HG02885 (cell line): Measurements from ENCODE around the gene FMN1.

Experiments used
- ATAC-seq: cut with Tn5 transposase; IDR thresholded peaks from one replicate; pipeline ENCODE4 v1.9.1; 2021; ENCODE audit warnings: mild to moderate bottlenecking; ENCODE audit not compliant: unreplicated experiment, poor library complexity

FMN1 gene

DNA sequence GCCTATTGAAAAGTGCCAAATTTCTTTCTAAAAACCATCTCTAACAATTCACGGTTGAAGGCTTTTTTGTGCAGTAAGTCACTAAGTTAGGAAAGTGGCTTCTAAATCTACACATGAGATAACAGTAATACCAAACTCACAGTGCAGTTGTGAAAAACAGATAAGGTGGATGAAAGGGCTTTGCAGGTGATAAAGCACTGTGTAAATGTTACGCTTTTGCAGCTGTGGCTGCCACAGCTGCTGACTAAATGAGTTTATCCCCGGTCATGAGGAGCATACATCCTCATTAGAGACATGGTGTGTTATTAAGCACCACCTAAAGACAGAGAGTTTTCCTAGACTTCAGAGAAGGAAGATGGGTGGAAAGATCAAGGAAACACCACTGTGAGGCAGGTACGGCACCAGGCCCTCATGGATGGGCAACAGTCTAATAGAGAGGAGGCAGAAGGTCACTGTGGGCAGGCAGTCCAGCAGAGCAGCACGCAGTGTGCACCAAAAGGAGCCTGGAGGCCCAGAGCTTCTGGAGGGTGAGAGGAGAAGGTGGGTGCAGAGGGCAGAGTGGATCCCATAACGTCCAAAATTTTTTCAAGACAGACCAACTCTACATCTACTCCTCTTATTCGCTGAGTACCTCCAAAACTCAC lies 68.5 kb downstream of the FMN1 start:
- ATAC-seq: no peak

DNA sequence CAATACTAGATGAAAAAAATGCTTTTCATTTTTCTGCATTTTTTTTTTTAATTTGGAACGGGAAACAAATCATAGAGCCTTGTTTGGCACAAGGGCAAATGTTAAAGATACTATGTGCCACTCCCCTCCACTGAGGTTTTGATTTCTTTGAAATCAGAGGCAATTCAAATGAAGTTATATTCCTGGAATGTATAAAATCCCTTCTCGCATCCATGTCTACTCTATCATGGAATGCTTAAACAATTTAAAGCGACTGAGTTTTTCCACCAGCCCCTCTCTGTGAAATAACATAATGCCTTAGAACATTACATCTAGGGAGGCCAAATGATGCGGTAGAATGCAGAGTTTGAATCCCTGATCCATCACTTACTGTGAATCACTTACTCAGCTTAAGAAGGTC lies 69.7 kb downstream of the FMN1 start:
- ATAC-seq: no peak

DNA sequence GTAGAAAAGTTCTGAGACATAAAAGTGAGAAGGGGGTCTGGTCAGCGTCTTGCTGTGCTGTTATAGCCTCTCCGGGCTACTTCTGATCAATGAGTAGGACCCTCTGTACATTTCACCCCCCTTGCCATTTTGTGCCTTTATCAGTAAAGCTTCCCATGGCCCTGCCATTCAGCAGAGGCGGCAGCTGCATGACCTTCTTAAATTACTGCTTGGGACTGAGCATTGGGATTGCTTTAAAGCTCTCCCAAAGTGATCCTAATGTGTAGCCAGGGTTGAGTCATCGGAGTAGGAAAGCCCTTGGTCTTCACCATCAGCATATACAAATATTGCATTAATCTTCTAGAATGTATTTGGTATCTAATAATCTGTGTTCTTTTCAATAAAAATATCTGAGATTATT lies 70.2 kb downstream of the FMN1 start:
- no peak for ATAC-seq

DNA sequence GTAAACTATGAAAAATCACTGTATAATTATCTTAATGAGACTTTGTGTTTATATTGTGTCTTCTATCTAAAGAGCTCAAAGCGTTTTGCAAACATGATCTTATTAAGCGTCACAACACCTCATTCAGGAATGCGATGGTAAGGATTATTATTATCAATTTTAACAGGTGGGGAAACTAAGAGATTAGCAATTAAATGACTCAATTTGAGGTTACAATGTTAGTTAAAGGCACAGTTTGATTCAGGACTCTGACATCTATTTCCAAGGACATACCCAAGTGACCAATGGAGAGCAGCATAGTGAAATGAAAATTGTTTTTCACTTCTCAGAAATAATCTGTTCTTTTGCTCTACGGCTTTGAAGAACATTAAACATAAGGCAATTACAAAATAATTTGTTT lies 74.6 kb downstream of the FMN1 start:
- no peak for ATAC-seq

DNA sequence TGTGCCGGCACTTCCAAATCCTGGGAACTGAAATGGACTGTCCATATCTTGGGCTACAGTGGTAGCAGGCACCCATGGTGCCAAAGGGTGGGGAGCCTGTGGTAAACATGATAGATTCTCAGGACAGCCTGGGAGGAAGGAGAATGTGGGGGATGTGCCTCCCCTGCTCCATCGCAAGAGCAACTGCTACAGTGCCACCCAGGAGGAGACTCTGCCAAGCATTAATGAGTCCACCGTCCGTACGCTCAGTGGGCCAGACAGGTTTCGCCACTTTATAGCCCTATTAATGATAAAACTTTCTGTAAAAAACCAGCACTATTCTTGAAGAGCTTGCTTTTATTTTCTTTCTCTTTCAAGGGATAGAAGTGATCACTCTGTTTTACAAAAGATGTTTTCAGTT lies 75.2 kb downstream of the FMN1 start:
- ATAC-seq: no peak

DNA sequence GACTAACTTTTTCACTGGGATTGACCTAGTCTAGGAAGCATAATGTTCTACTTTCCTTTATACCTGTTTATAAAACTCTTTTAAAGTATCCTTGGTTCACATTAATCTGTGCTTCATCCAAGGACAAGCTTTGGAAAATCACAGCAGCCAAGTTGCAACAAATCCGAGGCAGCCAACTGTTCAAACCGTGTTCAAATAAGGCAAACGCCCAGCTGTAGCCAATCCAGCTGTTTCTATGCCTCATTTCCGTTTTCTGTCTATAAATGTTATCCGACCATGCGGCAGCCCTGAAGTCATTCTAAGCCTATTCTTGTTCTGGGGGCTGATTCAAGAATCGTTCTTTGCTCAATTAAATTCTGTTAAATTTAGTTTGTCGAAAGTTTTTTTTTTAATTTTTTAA lies 78.3 kb downstream of the FMN1 start:
- ATAC-seq: no peak

DNA sequence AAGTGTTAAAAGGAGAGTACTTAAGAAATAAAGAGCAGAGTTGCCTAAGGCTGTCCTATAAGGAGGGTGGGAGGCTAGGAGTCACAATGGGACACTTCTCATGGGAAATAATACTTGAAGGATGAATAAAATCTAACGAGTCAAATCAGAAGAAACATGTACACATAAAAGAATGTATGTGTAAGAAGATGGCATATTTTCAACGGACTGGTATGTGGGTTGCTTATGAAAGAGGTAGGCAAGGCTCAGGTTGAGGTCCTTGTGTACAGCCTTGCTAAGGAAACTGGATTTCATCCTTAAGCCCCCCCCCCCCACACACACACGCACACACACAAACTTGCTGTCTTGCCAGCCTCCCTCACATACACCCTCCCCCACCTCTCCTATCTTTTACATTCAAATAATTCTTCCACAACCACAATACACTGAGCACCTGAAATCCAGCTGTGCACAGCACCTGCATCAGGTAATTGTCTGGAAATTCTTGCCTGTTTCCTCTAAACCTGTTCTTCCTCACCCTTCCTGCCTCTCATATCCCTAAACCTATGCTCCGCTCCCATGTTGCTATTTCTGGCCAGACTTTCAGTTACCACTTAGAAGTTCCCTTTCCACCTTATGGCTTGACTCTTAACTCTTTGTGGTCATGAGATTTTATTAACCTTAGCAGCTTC lies 79.2 kb downstream of the FMN1 start:
- no peak for ATAC-seq

DNA sequence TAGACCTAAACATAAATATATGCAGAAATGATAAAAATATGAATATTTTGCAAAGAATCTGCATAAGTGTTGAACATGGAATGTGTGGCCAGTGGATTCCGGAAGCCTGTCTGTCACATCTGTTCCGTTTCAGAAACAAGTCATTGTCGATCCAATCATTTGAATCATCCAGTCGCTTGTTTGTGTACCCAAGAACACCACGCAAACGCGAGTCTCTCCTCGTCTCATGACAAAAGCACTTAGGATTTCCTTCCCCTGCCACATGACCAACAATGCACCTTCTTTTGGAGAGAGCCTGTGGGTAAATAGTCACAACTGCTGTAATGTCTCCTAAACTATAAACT lies 80.2 kb downstream of the FMN1 start:
- no peak for ATAC-seq

DNA sequence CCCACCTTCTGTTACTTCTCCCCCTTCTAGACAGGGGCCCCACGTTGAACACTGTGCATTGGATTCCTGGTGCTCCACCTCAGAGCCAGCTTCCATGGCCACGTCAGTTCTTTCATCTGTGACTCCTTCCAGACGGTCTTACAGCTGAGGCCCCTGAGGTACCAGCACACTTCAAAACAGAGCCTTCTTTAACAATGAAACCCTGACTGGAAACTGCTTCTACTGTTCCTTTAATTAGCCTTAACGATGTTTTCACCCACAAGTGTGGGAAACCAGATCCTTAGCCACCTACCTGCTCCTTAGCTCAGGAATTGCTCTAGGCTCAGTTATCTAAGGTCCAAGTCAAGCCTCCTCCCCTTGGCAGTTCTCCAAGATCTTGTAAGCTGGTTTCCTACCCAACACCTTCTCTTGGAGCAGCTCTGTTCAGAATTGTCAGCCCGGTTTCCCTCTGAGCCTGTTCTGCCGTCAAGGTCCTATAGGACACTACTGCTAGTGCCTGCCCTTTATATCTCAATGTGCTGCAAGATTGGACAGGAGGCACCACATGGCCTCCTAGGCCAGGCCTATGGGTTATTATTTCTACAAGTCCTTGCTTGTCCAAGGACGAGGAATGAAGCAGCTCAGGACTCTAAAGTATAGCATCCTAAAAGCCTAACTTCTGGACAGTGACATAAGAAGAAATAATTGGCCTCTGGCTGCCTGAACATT lies 80.7 kb downstream of the FMN1 start:
- ATAC-seq: no peak

DNA sequence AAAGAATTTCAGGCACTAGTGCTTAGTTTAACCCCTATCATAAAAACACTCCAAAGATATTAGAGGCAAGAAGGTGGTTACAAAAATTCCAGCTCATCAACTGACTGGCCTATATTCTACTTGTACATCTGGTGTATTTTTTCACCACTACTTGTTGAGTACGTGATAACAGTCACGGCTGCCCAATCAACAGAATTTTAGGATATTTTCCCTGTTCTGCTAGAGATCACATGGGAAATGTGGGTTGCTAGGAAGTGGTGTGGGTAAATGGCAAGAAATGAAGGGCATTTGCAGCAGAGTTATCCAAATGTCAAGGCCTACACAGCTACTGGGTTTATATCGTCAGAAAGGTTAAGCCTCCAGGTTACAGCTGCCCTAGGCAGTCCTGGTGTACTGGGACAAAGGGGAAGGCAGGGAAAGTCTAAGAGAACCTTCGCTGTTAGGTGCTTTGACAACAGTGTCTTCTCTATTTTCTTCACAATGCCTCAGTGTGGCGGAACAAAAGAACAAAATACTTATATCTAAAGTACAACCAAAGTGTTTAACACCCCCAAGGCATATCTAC lies 81.9 kb downstream of the FMN1 start:
- ATAC-seq: no peak

DNA sequence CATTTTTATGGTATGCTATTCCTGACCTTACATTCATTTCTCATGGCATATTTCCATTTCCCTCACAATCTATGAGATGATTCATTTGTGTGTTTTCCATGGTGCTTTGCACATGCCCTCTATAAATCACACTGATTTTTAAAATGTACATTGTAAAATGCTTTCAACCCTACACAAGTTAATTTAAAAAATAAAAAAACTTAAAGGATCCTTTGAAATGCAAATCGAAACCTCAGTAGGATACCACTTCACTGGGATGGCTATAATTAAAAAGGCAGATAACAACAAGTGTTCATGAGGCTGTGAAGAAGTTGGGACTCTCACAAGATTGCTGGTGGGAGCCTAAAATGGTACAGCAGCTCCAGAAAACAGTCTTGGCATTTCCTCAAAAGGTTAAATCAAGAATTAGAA lies 83.5 kb downstream of the FMN1 start:
- no peak for ATAC-seq

DNA sequence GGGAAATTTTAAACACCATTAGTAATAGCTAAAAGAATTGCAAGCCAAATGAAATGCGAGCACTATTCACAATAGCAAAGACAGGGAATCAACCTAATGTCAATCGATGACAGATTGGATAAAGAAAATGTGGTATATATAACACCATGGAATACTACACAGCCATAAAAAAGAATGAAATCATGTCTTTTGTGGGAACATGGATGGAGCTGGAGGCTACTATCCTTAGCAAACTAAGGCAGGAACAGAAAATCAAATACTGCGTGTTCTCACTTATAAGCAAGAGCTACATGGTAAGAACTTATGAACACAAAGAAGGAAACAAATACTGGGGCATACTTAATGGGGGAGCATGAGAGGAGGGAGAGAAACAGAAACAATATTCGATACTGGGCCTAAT lies 85.2 kb downstream of the FMN1 start:
- no peak for ATAC-seq

DNA sequence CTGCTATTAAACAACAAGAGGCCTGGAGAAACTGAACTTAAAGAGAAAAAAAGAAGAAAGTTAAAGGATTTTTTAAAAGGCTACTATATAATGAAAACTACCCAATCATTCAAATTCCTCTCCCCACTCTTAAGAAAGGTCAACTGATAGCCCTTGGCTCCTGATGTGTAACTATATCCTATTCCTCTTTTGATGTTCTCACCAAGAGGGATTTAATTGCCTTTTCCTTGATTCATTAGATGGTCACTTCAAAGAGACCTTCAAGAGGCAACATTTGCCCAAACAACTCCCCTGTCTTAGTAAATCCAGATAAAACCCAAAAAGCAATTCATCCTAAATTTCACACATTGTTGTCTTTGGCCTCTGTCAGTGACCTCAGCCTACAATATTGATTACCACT lies 86.0 kb downstream of the FMN1 start:
- ATAC-seq: no peak

DNA sequence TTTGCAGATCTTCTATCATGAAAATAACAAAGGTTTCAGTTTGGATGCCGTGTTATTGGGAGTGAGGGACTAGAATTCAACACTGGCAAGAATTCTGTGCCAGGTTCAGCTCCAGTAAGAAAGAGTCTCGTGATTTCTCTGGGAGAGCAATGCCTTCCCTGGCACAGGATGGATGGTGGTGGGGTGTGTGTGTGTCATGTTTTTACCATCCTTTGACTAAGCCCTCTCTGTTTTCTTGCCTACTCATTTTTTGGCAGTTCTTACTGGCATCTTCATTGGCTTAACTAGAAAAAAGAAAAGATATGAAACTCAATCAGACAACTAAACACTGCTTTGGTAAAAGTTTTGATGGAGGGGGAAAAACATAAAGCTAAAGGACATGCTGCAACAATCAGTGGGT lies 86.6 kb downstream of the FMN1 start:
- no peak for ATAC-seq

DNA sequence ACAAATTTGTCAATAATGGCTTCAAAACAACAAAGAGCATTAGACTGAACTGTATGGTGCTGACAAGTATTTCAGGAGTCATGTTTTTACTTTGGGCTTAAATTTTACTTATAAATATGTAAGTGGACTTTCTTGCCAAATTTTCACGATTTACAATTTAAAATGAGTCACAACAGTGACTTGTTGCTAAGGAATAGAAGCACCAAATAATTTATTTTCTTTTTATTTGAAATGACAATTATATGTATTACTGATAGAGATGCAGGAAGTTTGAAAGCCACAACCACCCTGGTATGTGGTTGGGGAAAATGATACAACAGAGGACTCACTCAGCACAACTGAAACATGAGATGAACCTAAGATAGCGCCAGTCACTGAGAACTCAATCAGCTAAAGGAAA lies 90.3 kb downstream of the FMN1 start:
- no peak for ATAC-seq

DNA sequence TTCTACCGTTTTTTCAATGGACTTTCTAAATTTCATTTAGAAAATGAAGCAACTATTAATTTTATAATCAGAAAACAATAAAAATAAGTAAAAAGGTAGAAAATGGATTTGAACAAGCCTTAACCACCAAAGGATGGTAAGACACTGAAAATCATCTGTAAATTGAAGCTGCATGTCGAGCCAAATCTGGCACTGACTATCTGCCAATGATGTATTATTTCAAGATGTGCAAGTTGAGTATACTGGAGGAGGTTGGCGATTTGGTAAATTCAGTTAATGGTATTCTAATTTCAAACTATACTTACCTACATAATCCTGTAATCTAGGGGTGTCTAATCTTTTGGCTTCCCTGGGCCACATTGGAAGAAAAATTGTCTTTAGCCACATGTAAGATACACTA lies 93.5 kb downstream of the FMN1 start:
- no peak for ATAC-seq

DNA sequence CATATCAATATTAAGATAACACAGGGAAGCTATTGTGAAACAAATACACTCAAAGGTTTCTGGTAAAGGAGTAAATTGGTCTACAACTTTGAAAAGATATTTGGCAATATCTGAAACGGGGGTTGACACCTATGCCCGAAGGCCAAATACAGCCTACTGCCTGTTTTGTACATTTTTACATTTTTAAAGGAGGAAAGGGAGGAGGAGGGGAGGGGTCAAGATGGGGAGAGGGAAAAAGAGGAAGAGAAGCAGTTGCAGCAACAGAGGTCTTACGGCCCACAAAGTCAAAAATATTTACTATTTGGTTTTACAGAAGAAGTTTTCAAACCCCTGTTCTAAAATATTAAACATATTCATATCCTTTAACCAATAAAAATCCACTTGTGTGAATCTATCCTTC lies 94.2 kb downstream of the FMN1 start:
- ATAC-seq: no peak

DNA sequence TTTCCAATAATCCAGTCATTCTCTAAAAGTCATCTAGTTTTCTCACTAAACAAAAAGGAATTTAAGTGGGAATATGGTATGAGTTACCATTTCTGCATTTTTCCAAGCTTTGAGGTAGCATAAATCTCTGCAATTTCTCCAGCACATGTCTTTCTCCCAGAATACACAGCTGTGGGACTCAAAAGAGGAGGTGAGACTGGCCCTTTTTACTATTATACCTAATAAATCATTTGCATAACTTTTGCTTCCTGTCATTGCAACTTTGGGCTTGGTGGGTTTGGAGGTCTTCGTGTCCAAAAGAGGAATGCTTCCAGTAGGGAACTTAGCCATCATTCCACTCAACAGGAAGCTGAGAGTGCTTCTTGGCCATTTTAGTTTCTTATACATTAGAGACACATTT lies 94.8 kb downstream of the FMN1 start:
- ATAC-seq: no peak

DNA sequence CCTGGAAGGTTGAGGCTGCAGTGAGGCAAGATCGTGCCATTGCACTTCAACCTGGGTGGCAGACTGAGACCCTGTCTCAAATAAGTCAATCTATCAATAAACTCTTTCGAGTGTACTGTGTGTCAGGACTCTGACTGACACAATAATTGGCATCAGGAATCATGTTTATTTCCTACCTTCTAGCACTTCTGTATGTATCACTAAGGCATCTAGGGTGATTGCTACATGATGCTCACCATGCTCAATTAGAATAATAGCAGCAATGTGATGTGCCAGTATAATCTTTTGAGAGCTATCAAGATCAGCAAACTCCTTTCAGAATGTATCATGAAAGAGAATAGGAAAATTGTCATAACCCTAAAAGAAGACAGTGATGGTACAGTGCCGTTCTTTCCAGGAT lies 95.3 kb downstream of the FMN1 start:
- ATAC-seq: no peak

DNA sequence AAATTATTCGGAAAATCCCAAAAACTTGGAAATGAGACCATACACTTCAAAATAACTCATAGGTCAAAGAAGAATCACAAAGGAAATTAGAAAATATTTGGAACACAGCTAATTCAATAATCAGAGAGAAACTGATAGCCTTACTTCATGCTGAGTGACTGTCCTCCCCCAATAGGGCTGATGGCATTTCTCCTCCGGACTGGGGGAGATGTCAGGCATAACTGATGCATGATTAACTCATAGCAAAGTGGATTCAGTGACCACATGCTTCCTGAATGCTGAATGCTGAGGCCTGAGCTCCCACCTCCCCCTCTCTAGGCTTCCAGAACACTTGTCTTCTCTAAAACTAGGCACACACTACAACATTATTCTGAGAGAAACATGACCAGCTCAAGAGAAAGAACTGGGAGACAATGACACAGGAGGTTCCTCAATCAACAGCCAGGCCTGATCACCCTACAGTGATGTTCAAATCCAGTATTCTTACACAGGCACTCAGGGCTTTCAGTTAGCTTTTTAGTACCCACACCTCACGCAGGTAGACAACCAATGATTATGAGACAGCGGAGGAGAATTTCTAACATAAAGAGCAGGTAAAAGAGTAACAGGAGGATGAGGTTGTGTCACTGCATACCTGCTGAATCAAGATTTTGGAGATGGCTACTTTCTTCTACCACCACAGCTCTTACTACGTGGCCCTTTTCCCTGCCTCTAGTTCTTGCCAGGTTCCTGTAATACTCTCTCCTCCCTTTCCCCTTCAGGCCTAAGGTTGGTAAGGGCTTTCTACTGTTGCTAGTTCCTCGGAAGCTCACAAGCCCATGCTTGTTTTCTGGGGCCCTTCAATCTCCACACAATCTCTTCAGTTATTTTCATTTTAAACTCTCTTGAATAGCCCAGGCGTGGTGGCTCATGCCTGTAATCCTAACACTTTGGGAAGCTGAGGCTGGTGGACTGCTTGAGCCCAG lies 96.1 kb downstream of the FMN1 start:
- ATAC-seq: no peak

DNA sequence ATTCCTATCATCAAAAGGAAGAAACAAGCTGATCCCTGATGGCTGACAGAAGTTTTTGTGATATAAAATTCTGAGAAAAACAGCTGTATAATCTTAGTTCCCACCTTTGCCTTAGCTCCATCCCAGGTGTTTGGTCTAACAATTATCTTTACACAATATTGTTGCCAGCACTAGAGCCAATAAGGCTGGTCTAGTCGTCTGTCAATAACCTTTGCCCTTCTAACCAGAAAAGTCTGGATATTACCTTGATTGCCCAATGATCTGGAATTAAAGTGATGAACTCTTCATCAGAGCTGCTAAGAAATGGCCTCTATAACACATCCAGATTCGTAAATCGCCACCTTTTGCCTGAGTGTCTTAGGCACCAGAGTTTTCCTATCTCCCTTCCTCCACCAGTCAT lies 98.4 kb downstream of the FMN1 start:
- ATAC-seq: no peak
